SK-N-SH treated with all-trans-retinoic acid at 6 μM for 48 hours (cell line): ENCODE results near the gene ST3GAL3.

Experiments
- ARNTL ChIP-seq: fragments of 450-650 bp; formaldehyde crosslinking; IDR thresholded peaks from 2 replicates; pipeline ENCODE4 v1.5.0; 2020; ENCODE audit warnings: low read depth, mild to moderate bottlenecking, moderate library complexity, borderline replicate concordance
- BACH2 ChIP-seq: fragments of 250-450 bp; sonication (Bioruptor Pico); IDR thresholded peaks from 2 replicates; pipeline ENCODE4 v1.9.0; 2021; ENCODE audit warnings: mild to moderate bottlenecking, borderline replicate concordance
- CREB5 ChIP-seq: fragments of 250-450 bp; sonication (Bioruptor Pico); IDR thresholded peaks from 2 replicates; pipeline ENCODE4 v1.5.1; 2020; ENCODE audit warnings: low read depth, mild to moderate bottlenecking, moderate library complexity
- CSDC2 ChIP-seq: fragments of 250-450 bp; sonication (Bioruptor Pico); IDR thresholded peaks from 2 replicates; pipeline ENCODE4 v1.5.0; 2020; ENCODE audit warnings: mild to moderate bottlenecking, moderate library complexity
- CSRNP3 ChIP-seq: fragments of 250-450 bp; sonication (Bioruptor Pico); IDR thresholded peaks from 2 replicates; pipeline ENCODE4 v1.5.1; 2021; ENCODE audit warnings: mild to moderate bottlenecking, moderate library complexity
- ESRRG ChIP-seq: fragments of 250-450 bp; sonication (Bioruptor Pico); IDR thresholded peaks from 2 replicates; pipeline ENCODE4 v1.6.1; 2021; ENCODE audit warnings: mild to moderate bottlenecking
- GLIS3 ChIP-seq: fragments of 250-450 bp; sonication (Bioruptor Pico); IDR thresholded peaks from 2 replicates; pipeline ENCODE4 v1.5.0; 2020; ENCODE audit warnings: mild to moderate bottlenecking, moderate library complexity
- ISL1 ChIP-seq: fragments of 250-450 bp; sonication (Bioruptor Pico); IDR thresholded peaks from 2 replicates; pipeline ENCODE4 v2.1.2; 2022; ENCODE audit warnings: mild to moderate bottlenecking, moderate library complexity
- PATZ1 ChIP-seq: fragments of 250-450 bp; sonication (Bioruptor Pico); IDR thresholded peaks from 2 replicates; pipeline ENCODE4 v1.8.0; 2020; ENCODE audit warnings: mild to moderate bottlenecking, moderate library complexity, borderline replicate concordance
- POU6F1 ChIP-seq: fragments of 250-450 bp; sonication (Bioruptor Pico); IDR thresholded peaks from 2 replicates; pipeline ENCODE4 v1.8.0; 2021; ENCODE audit warnings: low read depth, mild to moderate bottlenecking, moderate library complexity, borderline replicate concordance
- RARB ChIP-seq: fragments of 250-450 bp; sonication (Bioruptor Pico); IDR thresholded peaks from 2 replicates; pipeline ENCODE4 v1.8.0; 2021; ENCODE audit warnings: mild to moderate bottlenecking, moderate library complexity
- TCF4 ChIP-seq: fragments of 250-450 bp; sonication (Bioruptor Pico); IDR thresholded peaks from 2 replicates; pipeline ENCODE4 v1.8.0; 2021; ENCODE audit warnings: mild to moderate bottlenecking, moderate library complexity, borderline replicate concordance
- ZFP3 ChIP-seq: fragments of 250-450 bp; sonication (Bioruptor Pico); IDR thresholded peaks from 2 replicates; pipeline ENCODE4 v1.5.0; 2020; ENCODE audit warnings: mild to moderate bottlenecking, moderate library complexity
- ZFP30 ChIP-seq: fragments of 450-650 bp; formaldehyde crosslinking; IDR thresholded peaks from 2 replicates; pipeline ENCODE4 v1.5.0; 2022; ENCODE audit warnings: mild to moderate bottlenecking, moderate library complexity

GRCh38 chr1:43871181-43871910 lies 164.0 kb downstream of the ST3GAL3 start:
- no peak for TF ChIP-seq PATZ1 (CRISPR knock-in tag)
- no peak for TF ChIP-seq ESRRG
- TF ChIP-seq CSRNP3 (CRISPR knock-in tag): no peak
- no peak for TF ChIP-seq ARNTL (CRISPR knock-in tag)
- no peak for TF ChIP-seq TCF4 (CRISPR knock-in tag)
- no peak for TF ChIP-seq POU6F1 (CRISPR knock-in tag)
- no peak for TF ChIP-seq RARB (CRISPR knock-in tag)
- TF ChIP-seq ZFP30: no peak
- no peak for TF ChIP-seq CREB5 (CRISPR knock-in tag)
- TF ChIP-seq CSDC2 (CRISPR knock-in tag): no peak
- TF ChIP-seq ISL1 (CRISPR knock-in tag): no peak
- no peak for TF ChIP-seq GLIS3 (CRISPR knock-in tag)
- TF ChIP-seq BACH2 (CRISPR knock-in tag): no peak
- TF ChIP-seq ZFP3 (CRISPR knock-in tag): no peak
